ENCODE measurements around the gene ZNF512B. TPM values are rescaled to one million over a fixed set of nuclear protein-coding genes. Genes with fewer than 3 reads are reported as not detected.

The ZNF512B gene
- total RNA-seq, 1 donor from 2014 or later = 32.2 TPM

DNA sequence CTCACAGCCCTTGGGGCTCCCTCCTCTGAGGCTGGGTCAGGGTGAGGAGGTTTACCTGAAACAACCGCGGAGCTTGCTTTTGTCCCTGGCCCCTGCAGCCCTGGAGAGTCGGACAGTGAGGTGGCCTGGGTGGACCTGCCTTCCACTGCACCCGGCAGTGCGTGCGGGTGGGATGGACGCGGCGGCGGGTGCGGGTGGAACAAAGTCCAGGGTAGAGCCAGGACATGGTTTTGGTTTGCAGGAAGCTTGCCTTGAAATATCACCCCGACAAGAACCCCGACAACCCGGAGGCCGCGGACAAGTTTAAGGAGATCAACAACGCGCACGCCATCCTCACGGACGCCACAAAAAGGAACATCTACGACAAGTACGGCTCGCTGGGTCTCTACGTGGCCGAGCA is 40.7 kb downstream of the ZNF512B start:
- Mint-ChIP-seq H3K27me3 (ENCODE audit: unreplicated experiment) (peaks cover 2% of the 10 kb centered on the region), H3K36me3 (ENCODE audit: unreplicated experiment) (peaks cover 4% of the 10 kb centered on the region), H3K4me1 (ENCODE audit: low read depth, unreplicated experiment) (no peaks in the 10 kb centered on the region), H3K9me3 (ENCODE audit: unreplicated experiment) (peaks cover 7% of the 10 kb centered on the region), H3K4me3 (ENCODE audit: unreplicated experiment) (no peak overlapping the region), H3K27ac (ENCODE audit: unreplicated experiment) (no peak overlapping the region)
- TF ChIP-seq, protein P1, sequence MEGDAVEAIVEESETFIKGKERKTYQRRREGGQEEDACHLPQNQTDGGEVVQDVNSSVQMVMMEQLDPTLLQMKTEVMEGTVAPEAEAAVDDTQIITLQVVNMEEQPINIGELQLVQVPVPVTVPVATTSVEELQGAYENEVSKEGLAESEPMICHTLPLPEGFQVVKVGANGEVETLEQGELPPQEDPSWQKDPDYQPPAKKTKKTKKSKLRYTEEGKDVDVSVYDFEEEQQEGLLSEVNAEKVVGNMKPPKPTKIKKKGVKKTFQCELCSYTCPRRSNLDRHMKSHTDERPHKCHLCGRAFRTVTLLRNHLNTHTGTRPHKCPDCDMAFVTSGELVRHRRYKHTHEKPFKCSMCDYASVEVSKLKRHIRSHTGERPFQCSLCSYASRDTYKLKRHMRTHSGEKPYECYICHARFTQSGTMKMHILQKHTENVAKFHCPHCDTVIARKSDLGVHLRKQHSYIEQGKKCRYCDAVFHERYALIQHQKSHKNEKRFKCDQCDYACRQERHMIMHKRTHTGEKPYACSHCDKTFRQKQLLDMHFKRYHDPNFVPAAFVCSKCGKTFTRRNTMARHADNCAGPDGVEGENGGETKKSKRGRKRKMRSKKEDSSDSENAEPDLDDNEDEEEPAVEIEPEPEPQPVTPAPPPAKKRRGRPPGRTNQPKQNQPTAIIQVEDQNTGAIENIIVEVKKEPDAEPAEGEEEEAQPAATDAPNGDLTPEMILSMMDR (IDR thresholded peaks at IDR 0.05; ENCODE audit: partially characterized antibody, unreplicated experiment) = no peak
- no peak for DNase-seq

DNA sequence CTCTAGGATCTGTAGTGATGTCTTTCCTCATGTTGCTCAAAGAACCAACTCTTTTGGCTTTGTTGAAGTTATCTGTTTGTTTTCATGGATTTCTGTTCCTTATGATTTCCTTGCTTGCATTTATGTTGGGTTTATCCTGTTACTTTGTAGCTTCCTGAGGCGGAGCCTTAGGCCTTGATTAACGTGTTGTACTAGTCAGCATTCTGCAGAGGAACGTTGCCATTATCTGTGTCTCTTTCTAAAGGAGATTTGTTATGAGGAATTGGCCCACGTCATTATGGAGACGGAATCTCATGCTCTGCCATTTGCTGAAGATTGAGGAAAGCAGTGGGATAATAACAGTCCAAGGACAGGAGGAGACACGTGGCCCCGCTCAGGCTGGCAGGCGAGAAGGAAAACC is 43.4 kb downstream of the ZNF512B start:
- peaks cover 3% of the 10 kb centered on the region for H3K9me3 Mint-ChIP-seq (ENCODE audit: unreplicated experiment)
- no peaks in the 10 kb centered on the region for H3K36me3 Mint-ChIP-seq (ENCODE audit: unreplicated experiment)
- no peaks in the 10 kb centered on the region for H3K27me3 Mint-ChIP-seq (ENCODE audit: unreplicated experiment)
- TF ChIP-seq, protein P1 (IDR thresholded peaks at IDR 0.05; ENCODE audit: partially characterized antibody, unreplicated experiment) = no peak
- no peak for DNase-seq
- H3K4me1 Mint-ChIP-seq (ENCODE audit: low read depth, unreplicated experiment) = no peaks in the 10 kb centered on the region
- H3K27ac Mint-ChIP-seq (ENCODE audit: unreplicated experiment) = no peak overlapping the region
- no peak overlapping the region for H3K4me3 Mint-ChIP-seq (ENCODE audit: unreplicated experiment)

DNA sequence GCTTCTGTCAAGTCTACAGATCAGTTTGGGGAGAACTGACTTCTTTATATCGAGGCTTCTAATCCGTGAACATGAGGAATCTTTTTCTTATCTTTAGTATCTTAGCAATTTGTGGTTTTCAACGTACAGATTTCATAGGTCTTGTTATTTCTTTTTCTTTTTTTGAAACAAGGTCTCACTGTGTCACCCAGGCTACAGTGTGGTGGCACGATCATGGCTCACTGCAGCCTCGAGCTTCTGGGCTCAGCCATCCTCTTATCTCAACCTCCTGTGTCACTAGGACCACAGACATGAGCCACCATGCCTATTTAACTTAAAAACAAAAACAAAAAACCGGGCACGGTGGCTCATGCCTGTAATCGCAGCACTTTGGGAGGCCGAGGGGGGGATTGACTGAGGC is 45.5 kb downstream of the ZNF512B start:
- Mint-ChIP-seq H3K9me3 (ENCODE audit: unreplicated experiment) (peaks cover 3% of the 10 kb centered on the region), H3K36me3 (ENCODE audit: unreplicated experiment) (no peaks in the 10 kb centered on the region), H3K4me3 (ENCODE audit: unreplicated experiment) (no peak overlapping the region), H3K27ac (ENCODE audit: unreplicated experiment) (no peak overlapping the region), H3K27me3 (ENCODE audit: unreplicated experiment) (no peaks in the 10 kb centered on the region), H3K4me1 (ENCODE audit: low read depth, unreplicated experiment) (no peaks in the 10 kb centered on the region)
- no peak for DNase-seq
- TF ChIP-seq, protein P1 (IDR thresholded peaks at IDR 0.05; ENCODE audit: partially characterized antibody, unreplicated experiment) = no peak

DNA sequence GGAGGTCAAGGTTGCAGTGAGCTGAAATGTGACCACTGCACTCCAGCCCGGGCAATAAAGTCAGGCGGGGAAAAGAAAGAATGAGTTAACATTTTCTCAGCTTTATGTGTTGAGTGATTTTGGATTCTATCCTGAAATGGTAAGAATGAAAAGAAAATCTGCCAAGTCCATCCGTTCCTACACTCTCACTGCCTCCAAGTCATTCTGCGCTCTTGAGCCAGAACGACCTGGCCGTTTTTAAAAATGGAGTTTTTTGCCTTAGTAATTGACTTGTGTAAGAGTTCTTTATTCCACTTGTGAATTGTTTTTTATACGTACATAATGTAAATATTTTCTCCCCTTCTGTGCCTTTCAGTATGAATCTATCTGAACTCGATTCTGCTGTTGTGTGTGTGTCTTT is 46.1 kb downstream of the ZNF512B start:
- Mint-ChIP-seq H3K36me3 (ENCODE audit: unreplicated experiment) (no peaks in the 10 kb centered on the region), H3K27ac (ENCODE audit: unreplicated experiment) (no peak overlapping the region), H3K9me3 (ENCODE audit: unreplicated experiment) (peaks cover 3% of the 10 kb centered on the region), H3K4me1 (ENCODE audit: low read depth, unreplicated experiment) (no peaks in the 10 kb centered on the region), H3K27me3 (ENCODE audit: unreplicated experiment) (no peaks in the 10 kb centered on the region), H3K4me3 (ENCODE audit: unreplicated experiment) (no peak overlapping the region)
- no peak for DNase-seq
- TF ChIP-seq, protein P1 (IDR thresholded peaks at IDR 0.05; ENCODE audit: partially characterized antibody, unreplicated experiment) = no peak

DNA sequence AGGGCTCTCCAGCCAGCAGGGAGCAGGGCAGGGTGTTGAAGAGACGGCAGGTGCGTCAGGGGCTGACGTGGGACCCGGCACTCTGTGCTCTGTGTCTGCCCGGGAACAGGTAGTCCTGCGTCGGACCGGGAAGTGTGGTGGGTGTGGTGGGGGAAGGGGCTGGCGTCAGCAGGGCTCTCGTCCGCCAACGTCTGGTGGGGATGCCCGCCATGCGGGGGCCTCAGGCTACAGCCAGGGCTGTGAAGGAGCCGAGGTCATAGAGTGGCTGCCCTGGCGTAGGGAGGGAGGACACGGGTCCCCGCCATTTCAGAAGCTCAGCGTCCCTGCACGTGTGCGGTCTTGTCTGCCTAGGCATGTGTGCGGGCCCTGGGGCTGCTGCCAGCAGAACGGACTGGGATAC is 49.5 kb downstream of the ZNF512B start:
- Mint-ChIP-seq H3K27me3 (ENCODE audit: unreplicated experiment) (peaks cover 3% of the 10 kb centered on the region), H3K4me1 (ENCODE audit: low read depth, unreplicated experiment) (no peaks in the 10 kb centered on the region), H3K4me3 (ENCODE audit: unreplicated experiment) (no peak overlapping the region), H3K36me3 (ENCODE audit: unreplicated experiment) (no peaks in the 10 kb centered on the region), H3K27ac (ENCODE audit: unreplicated experiment) (no peak overlapping the region), H3K9me3 (ENCODE audit: unreplicated experiment) (peaks cover 6% of the 10 kb centered on the region)
- no peak for DNase-seq
- TF ChIP-seq, protein P1 (IDR thresholded peaks at IDR 0.05; ENCODE audit: partially characterized antibody, unreplicated experiment) = no peak

All from glutamatergic neuron (in vitro differentiated cells).